ENCODE results near the gene CX3CR1.

CX3CR1 gene

GRCh38 chr3:39279745-39280517, at the start of gene CX3CR1:
Gene CX3CR1, minus strand, starts transcription at chr3:39280036. Its CDS starts 13,527 bp downstream, at chr3:39266509.
- TF ChIP-seq CTCF (IDR thresholded peaks at IDR 0.05; ENCODE audit: control insufficient read depth, insufficient read depth, low read depth, low read length, missing control alignments), result no peak
- DNase-seq (ENCODE audit: low read depth), result no peak
- no peak within 1 kb of the TSS for H3K4me3 ChIP-seq (ENCODE audit: control insufficient read depth, low read depth, low read length)

- DNase-seq (ENCODE audit: low read depth), result no peak
- H3K4me3 ChIP-seq (ENCODE audit: control insufficient read depth, low read depth, low read length), result no peak within 1 kb of the TSS
- TF ChIP-seq CTCF (IDR thresholded peaks at IDR 0.05; ENCODE audit: control insufficient read depth, insufficient read depth, low read depth, low read length, missing control alignments), result no peak
Observed at GRCh38 chr3:39329493-39329892, 49.7 kb upstream of the CX3CR1 start, which contains the start of gene CCR8. Gene CCR8, plus strand, starts transcription at chr3:39329709. Its CDS starts 2,623 bp downstream, at chr3:39332332.

- TF ChIP-seq CTCF (IDR thresholded peaks at IDR 0.05; ENCODE audit: control insufficient read depth, insufficient read depth, low read depth, low read length, missing control alignments), result no peak
- no peak overlapping the region for H3K4me3 ChIP-seq (ENCODE audit: control insufficient read depth, low read depth, low read length)
- no peak for DNase-seq (ENCODE audit: low read depth)
Observed at GRCh38 chr3:39327746-39328349, 48.0 kb upstream of the CX3CR1 start.

- DNase-seq (ENCODE audit: low read depth), result no peak
- H3K4me3 ChIP-seq (ENCODE audit: control insufficient read depth, low read depth, low read length), result no peak overlapping the region
- no peak for TF ChIP-seq CTCF (IDR thresholded peaks at IDR 0.05; ENCODE audit: control insufficient read depth, insufficient read depth, low read depth, low read length, missing control alignments)
Observed at GRCh38 chr3:39327053-39327745, 47.4 kb upstream of the CX3CR1 start.

GRCh38 chr3:39325236-39325635, 45.4 kb upstream of the CX3CR1 start:
- DNase-seq (ENCODE audit: low read depth), result no peak
- no peak overlapping the region for H3K4me3 ChIP-seq (ENCODE audit: control insufficient read depth, low read depth, low read length)
- no peak for TF ChIP-seq CTCF (IDR thresholded peaks at IDR 0.05; ENCODE audit: control insufficient read depth, insufficient read depth, low read depth, low read length, missing control alignments)

GRCh38 chr3:39323494-39323893, 43.7 kb upstream of the CX3CR1 start:
- DNase-seq (ENCODE audit: low read depth), result no peak
- no peak for TF ChIP-seq CTCF (IDR thresholded peaks at IDR 0.05; ENCODE audit: control insufficient read depth, insufficient read depth, low read depth, low read length, missing control alignments)
- no peak overlapping the region for H3K4me3 ChIP-seq (ENCODE audit: control insufficient read depth, low read depth, low read length)
